ENCODE data around the gene PDLIM5.

- no peak for TF ChIP-seq CTCF (IDR thresholded peaks at IDR 0.05)
- TF ChIP-seq POLR2A (IDR thresholded peaks at IDR 0.05): no peak
Observed at GRCh38 chr4:94459462-94460161, 7.9 kb downstream of the PDLIM5 start.

Measured in thyroid gland (tissue), 4 donors.